Breast epithelium (tissue), 4 donors: ENCODE results near the gene ZC3H11A. TPM values are rescaled to one million over a fixed set of nuclear protein-coding genes. Genes with fewer than 3 reads are reported as not detected.

Experiments
- DNase-seq, 2 donors: peaks; one replicate each; pipeline ENCODE4 v3.0.0-alpha.2; 2019; ENCODE audit warnings: low spot score in 2 of 2
- H3K27ac ChIP-seq, 2 donors: fragments of 200-600 bp; sonication (generic) in 1 of 2; one replicate each; pipeline ENCODE4 v1.5.1; 2016 to 2019; ENCODE audit warnings: mild to moderate bottlenecking in 1 of 2
- H3K27me3 ChIP-seq, 2 donors: fragments of 200-600 bp; sonication (generic) in 1 of 2; one replicate each; pipeline versions ENCODE4 v1.5.1 to v1.6.0; 2017 to 2019; ENCODE audit warnings: control low read depth in 1 of 2, mild to moderate bottlenecking in 1 of 2
- H3K36me3 ChIP-seq: fragments of 200-600 bp; one replicate; pipeline ENCODE4 v1.5.1; 2019
- H3K4me1 ChIP-seq, 2 donors: fragments of 200-600 bp; sonication (generic); one replicate each; pipeline ENCODE4 v1.5.1; 2016 to 2019; ENCODE audit warnings: control low read depth in 1 of 2
- H3K4me3 ChIP-seq, 3 donors: fragments of 200-600 bp; sonication (generic); 1 replicate in 2 of 3; 2 replicates in 1 of 3; pipeline ENCODE4 v1.5.1; 2016 to 2019; ENCODE audit warnings: mild to moderate bottlenecking in 3 of 3, moderate library complexity in 2 of 3
- H3K9me3 ChIP-seq, 2 donors: fragments of 200-600 bp; sonication (generic) in 1 of 2; one replicate each; pipeline ENCODE4 v1.5.1; 2016 to 2019; ENCODE audit warnings: control low read depth in 1 of 2
- CTCF ChIP-seq, 3 donors: fragments of 450-650 bp; IDR thresholded peaks; one replicate each; pipeline ENCODE4 v1.5.1; 2016 to 2017; ENCODE audit warnings: antibody characterized with exemption in 3 of 3, mild to moderate bottlenecking in 3 of 3, moderate library complexity in 3 of 3
- POLR2A ChIP-seq: fragments of 450-650 bp; IDR thresholded peaks from one replicate; pipeline ENCODE4 v1.6.1; 2016; ENCODE audit warnings: antibody characterized with exemption, mild to moderate bottlenecking, moderate library complexity
- POLR2AphosphoS5 ChIP-seq, 3 donors: sonication (generic); formaldehyde crosslinking; IDR thresholded peaks; one replicate each; pipeline ENCODE4 v1.6.1; 2017; ENCODE audit warnings: antibody characterized with exemption in 3 of 3
- intact Hi-C: fragments of 100-400 bp; cut with DNase I; formaldehyde crosslinking; loops from one replicate; pipeline ENCODE4 v1.15.1; 2023; ENCODE audit warnings: low total_unique reads
- total RNA-seq, 3 donors: library from RNA; depleted of rRNA; stranded (reverse); fragments of >200 nt; gene quantifications; one replicate each; pipeline ENCODE4 v1.1.0, GENCODE V29; 2016

ZC3H11A gene
- total RNA-seq, 3 donors from 2014 or later, result 102 to 154 (median 124) TPM

- Histone ChIP-seq H3K27ac (no peak overlapping the region), H3K27me3 (no peaks in the 10 kb centered on the region), H3K4me3 (no peak overlapping the region), H3K9me3 (no peaks in the 10 kb centered on the region), H3K4me1 (no peaks in the 10 kb centered on the region), H3K36me3 (no peaks in the 10 kb centered on the region)
- no peak for DNase-seq
- no peak for TF ChIP-seq POLR2AphosphoS5 (IDR thresholded peaks at IDR 0.05)
- TF ChIP-seq POLR2A, result no peak
- TF ChIP-seq CTCF (IDR thresholded peaks at IDR 0.05), result no peak
- intact Hi-C loops, result loop anchor here (5.0 kb wide), 1 partner anchor 621 kb away; no protein-coding TSS in a partner anchor
Observed at GRCh38 chr1:203843435-203843834, 48.0 kb downstream of the ZC3H11A start.

Other genes with a start within 250 kb of the ZC3H11A start
- gene ATP2B4, start 168.8 kb upstream of the ZC3H11A start, total RNA-seq, result 10 to 100 TPM; 55.7 to 97.1 (median 59.1) TPM
- 1 to 10 TPM in 2 of 3 donors, under 1 TPM in 1; 0.88 to 2.7 (median 2.0) TPM for gene LAX1, start 30.4 kb upstream of the ZC3H11A start, total RNA-seq
- 10 to 100 TPM; 22.7 to 37.8 (median 28.8) TPM for gene ZBED6, start within 50 bp of the ZC3H11A start, total RNA-seq
- gene SNRPE, start 66.0 kb downstream of the ZC3H11A start, total RNA-seq, result 10 to 100 TPM; 51.8 to 74.9 (median 73.4) TPM